ENCODE data around the gene FLRT1. TPM values are rescaled to one million over a fixed set of nuclear protein-coding genes. Genes with fewer than 3 reads are reported as not detected.

The FLRT1 gene
- total and polyA plus RNA-seq, 2 of the 13 experiments (the other 11 are each of a cell fraction or from before 2014, with no cell fraction given): 0.02 to 0.08 TPM

DNA sequence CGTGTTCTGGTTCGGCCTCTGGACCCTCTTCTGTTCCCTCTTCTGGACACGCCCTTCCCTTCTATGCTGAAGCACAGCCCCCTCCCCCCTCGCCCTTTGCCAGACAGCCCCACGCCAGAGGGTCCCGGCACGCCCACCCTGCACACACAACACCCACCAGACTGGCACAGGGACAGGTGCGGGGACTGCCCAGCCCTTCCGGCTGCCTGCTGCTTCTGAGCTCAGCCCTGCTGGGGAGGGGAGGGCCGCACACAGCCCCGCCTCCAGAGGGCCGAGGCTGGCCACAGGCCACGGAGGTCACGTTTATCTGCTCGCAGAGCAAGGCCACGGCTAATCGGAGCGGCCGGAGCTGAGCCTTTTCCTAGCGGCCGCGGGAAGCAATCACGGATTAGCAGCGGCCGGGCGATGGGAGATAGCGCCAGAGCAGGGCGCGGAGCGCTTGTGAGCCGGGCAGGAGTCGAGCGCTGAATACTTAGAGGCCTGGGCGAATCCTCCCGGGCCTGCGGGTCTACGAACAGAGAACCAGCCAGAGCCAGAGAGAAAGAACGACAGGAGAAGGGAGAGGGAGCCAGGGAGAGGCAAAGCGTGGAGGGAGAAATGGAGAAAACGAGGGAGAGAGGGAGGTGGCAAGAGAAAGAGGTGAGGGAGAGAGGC, 28.0 kb upstream of the FLRT1 start (continued):
- TF ChIP-seq, protein P1, sequence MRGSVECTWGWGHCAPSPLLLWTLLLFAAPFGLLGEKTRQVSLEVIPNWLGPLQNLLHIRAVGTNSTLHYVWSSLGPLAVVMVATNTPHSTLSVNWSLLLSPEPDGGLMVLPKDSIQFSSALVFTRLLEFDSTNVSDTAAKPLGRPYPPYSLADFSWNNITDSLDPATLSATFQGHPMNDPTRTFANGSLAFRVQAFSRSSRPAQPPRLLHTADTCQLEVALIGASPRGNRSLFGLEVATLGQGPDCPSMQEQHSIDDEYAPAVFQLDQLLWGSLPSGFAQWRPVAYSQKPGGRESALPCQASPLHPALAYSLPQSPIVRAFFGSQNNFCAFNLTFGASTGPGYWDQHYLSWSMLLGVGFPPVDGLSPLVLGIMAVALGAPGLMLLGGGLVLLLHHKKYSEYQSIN (CRISPR knock-in tag; IDR thresholded peaks at IDR 0.05; ENCODE audit: borderline replicate concordance): no peak
- TF ChIP-seq CBFB (CRISPR knock-in tag; IDR thresholded peaks at IDR 0.05) (peak; percentile 64; the same call in 1 of the 2 replicates), ZNF75D (CRISPR knock-in tag; IDR thresholded peaks at IDR 0.05; ENCODE audit: borderline replicate concordance) (no peak), HOXA7 (CRISPR knock-in tag; IDR thresholded peaks at IDR 0.05) (no peak), ZFAT (CRISPR knock-in tag; conservative IDR thresholded peaks at IDR 0.05) (no peak), SP1 (IDR thresholded peaks at IDR 0.05) (no peak), SP1 (CRISPR knock-in tag; IDR thresholded peaks at IDR 0.05) (peak; percentile 61), PPARG (CRISPR knock-in tag; conservative IDR thresholded peaks at IDR 0.05) (peak; percentile 55; the same call in 1 of the 2 replicates), RAD51 (IDR thresholded peaks at IDR 0.05; ENCODE audit: borderline replicate concordance) (no peak), ELF1 (CRISPR knock-in tag; IDR thresholded peaks at IDR 0.05) (peak; percentile 66), ZFX (CRISPR knock-in tag; IDR thresholded peaks at IDR 0.05; ENCODE audit: low read depth) (peak; percentile 75), ZMYM2 (CRISPR knock-in tag; IDR thresholded peaks at IDR 0.05) (peak; percentile 74), ZNF781 (CRISPR knock-in tag; IDR thresholded peaks at IDR 0.05; ENCODE audit: borderline replicate concordance, not compliant biosample characterization) (no peak), RELA (CRISPR knock-in tag; IDR thresholded peaks at IDR 0.05) (0 out of 2 replicates have a peak, but pooled peaks have one; percentile 40), ZNF431 (CRISPR knock-in tag; IDR thresholded peaks at IDR 0.05; ENCODE audit: borderline replicate concordance, low read depth) (no peak)
- TF ChIP-seq, protein P2, sequence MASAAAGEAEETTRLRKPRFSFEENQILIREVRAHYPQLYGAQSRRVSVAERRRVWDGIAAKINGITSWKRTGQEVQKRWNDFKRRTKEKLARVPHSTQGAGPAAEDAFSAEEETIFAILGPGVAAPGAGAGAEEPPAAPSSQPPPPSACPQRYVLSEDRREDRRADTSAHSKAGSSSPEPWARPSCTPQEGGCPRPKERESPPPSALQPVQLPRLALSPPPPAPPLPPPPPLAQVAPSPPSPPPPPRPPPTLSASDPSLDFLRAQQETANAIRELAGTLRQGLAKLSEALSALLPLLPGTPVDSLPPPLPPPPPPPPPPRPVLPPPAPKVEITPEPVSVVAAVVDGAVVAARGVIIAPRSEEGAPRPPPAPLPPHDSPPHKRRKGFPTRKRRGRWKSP (CRISPR knock-in tag; IDR thresholded peaks at IDR 0.05): peak; percentile 98
- TF ChIP-seq, protein P3, sequence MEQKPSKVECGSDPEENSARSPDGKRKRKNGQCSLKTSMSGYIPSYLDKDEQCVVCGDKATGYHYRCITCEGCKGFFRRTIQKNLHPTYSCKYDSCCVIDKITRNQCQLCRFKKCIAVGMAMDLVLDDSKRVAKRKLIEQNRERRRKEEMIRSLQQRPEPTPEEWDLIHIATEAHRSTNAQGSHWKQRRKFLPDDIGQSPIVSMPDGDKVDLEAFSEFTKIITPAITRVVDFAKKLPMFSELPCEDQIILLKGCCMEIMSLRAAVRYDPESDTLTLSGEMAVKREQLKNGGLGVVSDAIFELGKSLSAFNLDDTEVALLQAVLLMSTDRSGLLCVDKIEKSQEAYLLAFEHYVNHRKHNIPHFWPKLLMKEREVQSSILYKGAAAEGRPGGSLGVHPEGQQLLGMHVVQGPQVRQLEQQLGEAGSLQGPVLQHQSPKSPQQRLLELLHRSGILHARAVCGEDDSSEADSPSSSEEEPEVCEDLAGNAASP (CRISPR knock-in tag; IDR thresholded peaks at IDR 0.05; ENCODE audit: borderline replicate concordance): peak; percentile 73; the same call in 1 of the 2 replicates
- TF ChIP-seq, protein P4, sequence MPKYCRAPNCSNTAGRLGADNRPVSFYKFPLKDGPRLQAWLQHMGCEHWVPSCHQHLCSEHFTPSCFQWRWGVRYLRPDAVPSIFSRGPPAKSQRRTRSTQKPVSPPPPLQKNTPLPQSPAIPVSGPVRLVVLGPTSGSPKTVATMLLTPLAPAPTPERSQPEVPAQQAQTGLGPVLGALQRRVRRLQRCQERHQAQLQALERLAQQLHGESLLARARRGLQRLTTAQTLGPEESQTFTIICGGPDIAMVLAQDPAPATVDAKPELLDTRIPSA (CRISPR knock-in tag; IDR thresholded peaks at IDR 0.05; ENCODE audit: borderline replicate concordance): no peak; the same call in 1 of the 2 replicates
- TF ChIP-seq, protein P5, sequence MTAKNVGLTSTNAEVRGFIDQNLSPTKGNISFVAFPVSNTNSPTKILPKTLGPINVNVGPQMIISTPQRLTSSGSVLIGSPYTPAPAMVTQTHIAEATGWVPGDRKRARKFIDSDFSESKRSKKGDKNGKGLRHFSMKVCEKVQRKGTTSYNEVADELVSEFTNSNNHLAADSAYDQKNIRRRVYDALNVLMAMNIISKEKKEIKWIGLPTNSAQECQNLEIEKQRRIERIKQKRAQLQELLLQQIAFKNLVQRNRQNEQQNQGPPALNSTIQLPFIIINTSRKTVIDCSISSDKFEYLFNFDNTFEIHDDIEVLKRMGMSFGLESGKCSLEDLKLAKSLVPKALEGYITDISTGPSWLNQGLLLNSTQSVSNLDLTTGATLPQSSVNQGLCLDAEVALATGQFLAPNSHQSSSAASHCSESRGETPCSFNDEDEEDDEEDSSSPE (CRISPR knock-in tag; IDR thresholded peaks at IDR 0.05): peak; percentile 71; the same call in 1 of the 2 replicates
- TF ChIP-seq, protein P6, sequence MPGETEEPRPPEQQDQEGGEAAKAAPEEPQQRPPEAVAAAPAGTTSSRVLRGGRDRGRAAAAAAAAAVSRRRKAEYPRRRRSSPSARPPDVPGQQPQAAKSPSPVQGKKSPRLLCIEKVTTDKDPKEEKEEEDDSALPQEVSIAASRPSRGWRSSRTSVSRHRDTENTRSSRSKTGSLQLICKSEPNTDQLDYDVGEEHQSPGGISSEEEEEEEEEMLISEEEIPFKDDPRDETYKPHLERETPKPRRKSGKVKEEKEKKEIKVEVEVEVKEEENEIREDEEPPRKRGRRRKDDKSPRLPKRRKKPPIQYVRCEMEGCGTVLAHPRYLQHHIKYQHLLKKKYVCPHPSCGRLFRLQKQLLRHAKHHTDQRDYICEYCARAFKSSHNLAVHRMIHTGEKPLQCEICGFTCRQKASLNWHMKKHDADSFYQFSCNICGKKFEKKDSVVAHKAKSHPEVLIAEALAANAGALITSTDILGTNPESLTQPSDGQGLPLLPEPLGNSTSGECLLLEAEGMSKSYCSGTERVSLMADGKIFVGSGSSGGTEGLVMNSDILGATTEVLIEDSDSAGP (CRISPR knock-in tag; IDR thresholded peaks at IDR 0.05; ENCODE audit: borderline replicate concordance): peak; percentile 80; the same call in 1 of the 2 replicates
